Measurements from ENCODE around the gene BSN.

The BSN gene

GRCh38 chr3:49716169-49716568 lies 161.9 kb downstream of the BSN start:
- no peak for DNase-seq (ENCODE audit: low read depth)

DNA sequence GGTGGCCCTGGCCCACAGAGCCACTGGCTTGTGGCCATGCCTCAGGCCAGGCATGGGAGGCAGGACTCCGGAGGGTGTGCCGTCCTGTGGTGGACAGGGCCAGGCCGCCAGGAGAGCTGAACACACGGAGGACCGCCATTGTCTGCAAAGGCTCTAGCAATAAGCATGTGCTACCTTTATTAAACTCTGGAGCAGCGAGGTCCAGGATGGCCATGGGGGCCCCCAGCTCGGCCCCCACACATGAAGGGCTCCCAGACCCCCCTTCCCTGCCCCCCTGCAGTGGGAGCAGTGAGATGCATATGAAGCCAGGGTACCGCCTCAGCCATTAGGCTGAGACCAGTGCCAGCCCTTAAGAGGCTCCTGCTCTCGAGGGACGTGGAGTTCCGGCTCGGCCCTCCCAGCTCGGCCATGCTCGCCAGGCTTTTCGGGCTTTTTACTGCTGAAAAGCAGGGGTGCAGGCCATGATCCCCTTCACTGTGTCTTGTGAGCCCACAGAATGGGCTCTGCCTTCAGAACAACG lies 162.5 kb downstream of the BSN start:
- DNase-seq (ENCODE audit: low read depth): no peak

- no peak for DNase-seq (ENCODE audit: low read depth)
Measured at GRCh38 chr3:49717211-49717958, 163.1 kb downstream of the BSN start.

DNA sequence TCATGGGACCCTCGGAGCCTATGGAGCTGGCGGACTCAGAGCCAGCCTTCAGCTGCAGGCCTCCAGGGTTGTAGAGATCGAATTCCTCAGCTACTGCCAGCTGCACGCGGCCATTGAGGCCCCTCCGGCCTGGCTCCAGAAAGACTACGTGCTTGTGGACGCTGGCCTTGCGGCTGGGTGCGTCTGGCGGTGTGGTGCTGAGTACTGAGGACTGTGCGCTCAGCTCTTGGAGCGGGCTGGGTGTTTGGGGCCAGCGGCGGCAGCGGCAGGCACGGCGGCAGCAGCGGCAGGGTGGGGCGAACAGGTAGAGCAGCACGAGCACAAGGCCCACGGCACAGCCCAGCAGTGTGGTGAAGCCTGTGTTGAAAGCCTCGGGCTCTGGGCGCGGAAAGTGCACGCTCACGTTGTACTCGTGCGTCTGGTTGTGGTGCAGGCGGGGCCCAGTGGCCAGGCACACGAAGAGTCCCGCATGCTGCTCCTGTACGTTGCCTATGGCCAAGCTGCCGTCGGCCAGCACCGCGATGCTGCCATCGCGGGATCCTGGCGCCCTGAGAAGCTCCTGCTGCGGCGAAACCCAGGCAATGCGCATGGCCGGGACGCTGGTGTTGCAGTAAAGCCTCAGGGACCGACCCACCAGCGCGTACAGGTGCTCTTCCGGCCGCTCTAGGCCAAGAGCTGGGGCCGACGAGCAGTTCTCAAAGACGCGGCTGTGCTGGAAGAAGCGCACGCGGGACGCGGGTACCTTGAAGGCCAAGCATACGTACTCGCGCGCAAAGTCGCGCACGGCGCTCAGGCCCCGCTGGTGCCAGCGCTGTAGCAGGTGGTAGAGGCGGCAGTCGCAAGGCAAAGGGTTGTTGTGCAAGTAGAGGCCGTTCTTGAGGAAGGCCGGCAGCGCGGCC lies 163.9 kb downstream of the BSN start:
- no peak for DNase-seq (ENCODE audit: low read depth)

DNA sequence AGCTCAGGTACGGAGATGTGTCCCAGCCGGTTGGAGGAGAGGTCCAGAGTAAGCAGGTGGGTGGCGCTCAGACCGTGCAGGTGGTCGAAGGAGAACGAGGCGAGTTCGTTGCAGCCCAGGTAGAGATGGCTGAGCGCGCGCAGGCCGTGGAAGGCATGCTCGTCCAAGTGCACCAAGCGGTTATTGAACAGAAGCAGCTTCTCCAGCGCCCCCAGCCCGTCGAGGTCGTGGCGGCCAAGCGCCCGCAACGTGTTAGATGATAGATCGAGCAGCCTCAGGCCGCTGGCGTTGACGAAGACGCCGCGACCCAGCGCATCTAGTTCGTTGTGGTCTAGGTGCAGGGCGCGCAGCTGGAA lies 164.6 kb downstream of the BSN start:
- DNase-seq (ENCODE audit: low read depth): no peak

DNA sequence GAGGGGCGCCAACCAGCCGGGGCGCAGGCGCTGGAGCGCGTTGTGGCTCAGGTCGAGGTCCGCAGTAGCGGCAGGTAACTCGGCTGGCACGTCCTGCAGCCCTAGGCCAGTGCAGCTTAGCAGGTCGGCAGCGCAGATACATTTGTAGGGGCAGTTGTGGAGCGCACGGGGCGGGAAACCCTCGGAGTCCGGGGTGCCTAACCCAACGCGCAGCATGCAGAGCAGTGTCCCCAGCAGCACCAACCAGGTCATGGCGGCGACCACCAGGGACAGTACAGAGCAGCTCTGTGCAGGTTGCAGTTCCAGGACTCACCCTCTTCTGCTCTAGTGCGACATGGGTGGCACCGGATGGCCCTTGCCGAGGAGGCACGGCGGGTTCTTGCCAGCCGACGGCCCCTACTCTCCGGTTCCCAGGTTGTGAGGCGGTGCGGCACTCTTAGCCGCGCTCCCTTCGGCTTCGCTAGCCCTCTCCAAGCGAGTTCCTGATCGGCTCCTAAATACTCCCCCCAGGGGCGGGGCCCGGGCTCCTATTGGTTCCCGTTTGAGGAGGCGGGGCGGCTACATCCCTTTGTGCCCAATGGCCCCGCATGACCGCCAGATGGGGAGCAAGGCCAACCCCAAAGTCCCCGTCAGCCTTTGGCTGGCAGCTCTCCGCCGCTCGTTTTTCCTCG lies 165.1 kb downstream of the BSN start, which contains the start of gene AMIGO3:
TSS of gene AMIGO3 (minus strand) at position 471 of the 671 bp plus-strand sequence. CDS start at position 252, 219 bp downstream.
- peak; percentile 86 for DNase-seq (ENCODE audit: low read depth)
